ENCODE data around the gene CYB5B. TPM values are rescaled to one million over a fixed set of nuclear protein-coding genes. Genes with fewer than 3 reads are reported as not detected.

CYB5B gene, protein sequence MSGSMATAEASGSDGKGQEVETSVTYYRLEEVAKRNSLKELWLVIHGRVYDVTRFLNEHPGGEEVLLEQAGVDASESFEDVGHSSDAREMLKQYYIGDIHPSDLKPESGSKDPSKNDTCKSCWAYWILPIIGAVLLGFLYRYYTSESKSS
- total RNA-seq, result 100 to 1,000 TPM; 160 to 172 TPM

- peak within 1 kb of the TSS; percentile 95 for H3K4me3 Mint-ChIP-seq
- intact Hi-C loops (cut with micrococcal nuclease), result loop anchor here (1.0 kb wide), 6 partner anchors 8 to 330 kb away; partner anchors contain the start of gene NOB1
Measured at GRCh38 chr16:69424053-69424934, at the start of gene CYB5B. CYB5B (plus strand) TSS chr16:69424619; CDS start chr16:69424684, 65 bp downstream.

GRCh38 chr16:69376393-69377059 lies 47.9 kb upstream of the CYB5B start:
- intact Hi-C loops (cut with micrococcal nuclease), result no loop called here
- no peaks in the 10 kb centered on the region for H3K9me3 Mint-ChIP-seq
- DNase-seq, result no peak
- CTCF ChIA-PET, result no interaction called here
- no peaks in the 10 kb centered on the region for H3K27me3 Mint-ChIP-seq (ENCODE audit: low read depth)
- H3K4me1 Mint-ChIP-seq (ENCODE audit: low read depth), result peaks cover 35% of the 10 kb centered on the region
- peaks cover 37% of the 10 kb centered on the region for H3K36me3 Mint-ChIP-seq (ENCODE audit: low read depth)
- H3K27ac Mint-ChIP-seq, result no peak overlapping the region
- H3K4me3 Mint-ChIP-seq, result no peak overlapping the region

More at GRCh38 chr16:69424053-69424934, at the start of gene CYB5B:
- H3K27me3 Mint-ChIP-seq (ENCODE audit: low read depth), result no peaks in the 10 kb centered on the region
- peaks cover 29% of the 10 kb centered on the region for H3K36me3 Mint-ChIP-seq (ENCODE audit: low read depth)
- CTCF ChIA-PET, result no interaction called here
- peaks cover 7% of the 10 kb centered on the region for H3K9me3 Mint-ChIP-seq
- H3K4me1 Mint-ChIP-seq (ENCODE audit: low read depth), result peaks cover 40% of the 10 kb centered on the region
- peak; percentile 99 for DNase-seq
- H3K27ac Mint-ChIP-seq, result peak within 1 kb of the TSS; percentile 93

DNA sequence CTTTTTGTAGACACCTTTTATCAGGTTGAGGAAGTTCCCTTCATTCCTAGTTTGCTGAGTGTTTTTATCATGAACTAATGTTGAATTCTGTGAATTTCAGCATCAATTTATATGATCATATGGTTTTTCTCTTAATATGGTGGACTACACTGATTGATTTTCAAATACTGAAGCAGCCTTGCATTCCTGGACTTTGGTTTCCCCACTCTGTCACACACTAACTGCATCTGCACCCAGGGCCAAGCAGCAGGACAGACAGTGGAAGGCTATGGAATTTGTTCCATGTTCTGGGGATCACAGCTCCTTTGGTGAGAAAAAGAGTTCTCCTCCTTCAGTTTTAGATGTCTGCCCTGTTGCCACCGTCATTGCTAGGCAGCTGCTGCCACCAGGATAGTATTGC lies 46.4 kb upstream of the CYB5B start:
- CTCF ChIA-PET, result interaction anchor here (0.7 to 1.0 kb wide), 2 partner anchors 15 to 268 kb away, joined by 3 to 5 read pairs; no protein-coding TSS in a partner anchor
- Mint-ChIP-seq H3K36me3 (ENCODE audit: low read depth) (peaks cover 44% of the 10 kb centered on the region), H3K27me3 (ENCODE audit: low read depth) (no peaks in the 10 kb centered on the region), H3K9me3 (no peaks in the 10 kb centered on the region), H3K27ac (peak overlapping the region; percentile 80), H3K4me3 (no peak overlapping the region), H3K4me1 (ENCODE audit: low read depth) (peaks cover 45% of the 10 kb centered on the region)
- DNase-seq, result no peak
- intact Hi-C loops (cut with micrococcal nuclease), result no loop called here

DNA sequence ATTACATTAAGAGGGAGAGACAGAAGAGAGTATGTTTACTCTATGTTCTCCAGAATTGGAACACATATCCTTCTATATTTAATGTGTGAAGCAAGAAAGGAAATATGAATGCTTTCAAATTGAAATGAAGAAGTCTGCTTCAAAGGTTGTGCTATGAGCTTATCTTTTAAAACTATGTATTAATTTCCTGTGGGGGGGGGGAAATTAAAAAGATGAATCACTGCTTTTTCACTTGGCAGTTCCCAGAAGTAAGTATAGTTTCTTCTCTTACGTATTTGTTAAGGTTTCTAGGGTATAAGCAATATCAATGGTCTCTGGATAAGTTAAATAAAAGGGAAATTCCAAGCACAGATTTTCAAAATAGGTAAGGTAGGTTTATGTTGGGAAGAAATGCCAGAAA lies 45.7 kb upstream of the CYB5B start:
- Mint-ChIP-seq H3K9me3 (no peaks in the 10 kb centered on the region), H3K4me3 (no peak overlapping the region), H3K27me3 (ENCODE audit: low read depth) (no peaks in the 10 kb centered on the region), H3K27ac (peak overlapping the region; percentile 80), H3K36me3 (ENCODE audit: low read depth) (peaks cover 47% of the 10 kb centered on the region), H3K4me1 (ENCODE audit: low read depth) (peaks cover 49% of the 10 kb centered on the region)
- intact Hi-C loops (cut with micrococcal nuclease), result no loop called here
- no peak for DNase-seq
- CTCF ChIA-PET, result interaction anchor here (0.5 to 2.0 kb wide), 5 partner anchors 15 to 269 kb away, joined by 3 to 5 read pairs (median 3); partner anchors contain the start of genes COG8 and NIP7

GRCh38 chr16:69381231-69381630 lies 43.2 kb upstream of the CYB5B start:
- intact Hi-C loops (cut with micrococcal nuclease), result loop anchor here (10.0 kb wide), 1 partner anchor 216 kb away; no protein-coding TSS in a partner anchor
- H3K36me3 Mint-ChIP-seq (ENCODE audit: low read depth), result peaks cover 55% of the 10 kb centered on the region
- H3K9me3 Mint-ChIP-seq, result no peaks in the 10 kb centered on the region

DNA sequence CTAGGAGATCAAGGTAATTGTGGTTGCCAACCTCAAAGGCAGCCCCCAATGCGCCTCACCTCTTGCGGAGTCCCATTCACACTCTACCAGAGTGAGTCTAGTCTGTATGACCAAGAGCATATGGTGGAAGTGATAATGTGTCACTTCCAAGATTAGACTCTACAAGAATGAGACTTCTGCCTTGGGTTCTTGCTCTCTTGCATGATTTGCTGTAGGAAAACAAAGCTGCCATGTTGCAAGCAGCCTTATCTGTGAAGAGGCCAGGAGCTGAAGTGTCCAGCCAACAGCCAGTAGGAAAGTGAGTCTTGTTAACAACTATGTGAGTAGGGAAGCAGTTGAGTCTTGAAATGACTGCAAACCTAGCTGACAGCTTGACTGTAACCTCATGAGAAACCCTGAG lies 42.0 kb upstream of the CYB5B start:
- Mint-ChIP-seq H3K27me3 (ENCODE audit: low read depth) (no peaks in the 10 kb centered on the region), H3K4me1 (ENCODE audit: low read depth) (peaks cover 61% of the 10 kb centered on the region), H3K4me3 (no peak overlapping the region), H3K9me3 (no peaks in the 10 kb centered on the region), H3K36me3 (ENCODE audit: low read depth) (peaks cover 49% of the 10 kb centered on the region), H3K27ac (peak overlapping the region; percentile 59)
- intact Hi-C loops (cut with micrococcal nuclease), result loop anchor here (10.0 kb wide), 1 partner anchor 218 kb away; no protein-coding TSS in a partner anchor
- CTCF ChIA-PET, result interaction anchor here (1.1 kb wide), 1 partner anchor 14 kb away, joined by 3 read pairs; no protein-coding TSS in a partner anchor
- no peak for DNase-seq

More at GRCh38 chr16:69381231-69381630, 43.2 kb upstream of the CYB5B start:
- Mint-ChIP-seq H3K4me3 (no peak overlapping the region), H3K27ac (peak overlapping the region; percentile 65), H3K27me3 (ENCODE audit: low read depth) (no peaks in the 10 kb centered on the region), H3K4me1 (ENCODE audit: low read depth) (peaks cover 61% of the 10 kb centered on the region)
- CTCF ChIA-PET, result interaction anchor here (1.2 kb wide), 1 partner anchor 16 kb away, joined by 3 read pairs; no protein-coding TSS in a partner anchor
- DNase-seq, result no peak

DNA sequence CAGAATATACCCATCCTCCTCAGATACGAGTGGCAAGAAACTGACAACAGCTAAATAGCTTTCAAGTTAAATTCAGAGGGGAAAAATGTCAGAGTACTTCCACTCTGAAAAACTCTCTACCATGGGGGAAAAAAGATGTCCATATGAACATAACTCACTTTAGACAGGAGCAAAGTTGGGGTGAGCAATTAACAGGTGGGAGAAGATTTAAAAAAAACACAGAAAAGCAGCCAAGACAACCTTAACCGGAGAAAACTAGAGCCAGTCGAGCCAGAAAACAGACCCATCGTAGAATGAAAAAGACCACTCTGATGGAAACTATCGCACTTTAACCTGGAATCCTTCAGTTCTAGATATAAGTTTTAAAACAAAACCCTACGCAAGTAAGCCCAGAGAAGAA lies 39.4 kb upstream of the CYB5B start:
- Mint-ChIP-seq H3K27me3 (ENCODE audit: low read depth) (no peaks in the 10 kb centered on the region), H3K27ac (peak overlapping the region; percentile 97), H3K36me3 (ENCODE audit: low read depth) (peaks cover 36% of the 10 kb centered on the region), H3K4me1 (ENCODE audit: low read depth) (peaks cover 38% of the 10 kb centered on the region), H3K9me3 (no peaks in the 10 kb centered on the region), H3K4me3 (peak overlapping the region; percentile 97)
- intact Hi-C loops (cut with micrococcal nuclease), result loop anchor here (1.0 to 10.0 kb wide), 4 partner anchors 39 to 220 kb away; partner anchors contain the start of genes CYB5B and VPS4A
- no peak for DNase-seq
- CTCF ChIA-PET, result interaction anchor here (1.4 to 1.9 kb wide), 2 partner anchors 15 to 369 kb away, joined by 3 to 6 read pairs; partner anchors contain the start of gene NOB1

- CTCF ChIA-PET, result interaction anchor here (2.4 kb wide), 1 partner anchor 10 kb away, joined by 15 read pairs; no protein-coding TSS in a partner anchor
- intact Hi-C loops (cut with micrococcal nuclease), result loop anchor here (1.0 to 10.0 kb wide), 3 partner anchors 47 to 368 kb away; partner anchors contain the start of genes COG8, NIP7 and NOB1
- no peak for DNase-seq
- Mint-ChIP-seq H3K27me3 (ENCODE audit: low read depth) (no peaks in the 10 kb centered on the region), H3K4me3 (peak overlapping the region; percentile 97), H3K4me1 (ENCODE audit: low read depth) (peaks cover 29% of the 10 kb centered on the region), H3K36me3 (ENCODE audit: low read depth) (peaks cover 26% of the 10 kb centered on the region), H3K27ac (peak overlapping the region; percentile 92), H3K9me3 (no peaks in the 10 kb centered on the region)
Measured at GRCh38 chr16:69386596-69386995, 37.8 kb upstream of the CYB5B start.

GRCh38 chr16:69393898-69394849 lies 30.2 kb upstream of the CYB5B start:
- intact Hi-C loops (cut with micrococcal nuclease), result no loop called here
- Mint-ChIP-seq H3K27me3 (ENCODE audit: low read depth) (peaks cover 3% of the 10 kb centered on the region), H3K27ac (no peak overlapping the region), H3K4me1 (ENCODE audit: low read depth) (peaks cover 17% of the 10 kb centered on the region), H3K36me3 (ENCODE audit: low read depth) (no peaks in the 10 kb centered on the region), H3K4me3 (no peak overlapping the region), H3K9me3 (no peaks in the 10 kb centered on the region)
- CTCF ChIA-PET, result interaction anchor here (0.6 to 2.2 kb wide), 10 partner anchors 9 to 361 kb away, joined by 3 to 12 read pairs (median 4); partner anchors contain the start of gene NOB1
- no peak for DNase-seq

GRCh38 chr16:69395859-69396186 lies 28.6 kb upstream of the CYB5B start:
- H3K36me3 Mint-ChIP-seq (ENCODE audit: low read depth), result no peaks in the 10 kb centered on the region
- no peaks in the 10 kb centered on the region for H3K9me3 Mint-ChIP-seq
- no peak overlapping the region for H3K4me3 Mint-ChIP-seq
- H3K4me1 Mint-ChIP-seq (ENCODE audit: low read depth), result peaks cover 20% of the 10 kb centered on the region
- intact Hi-C loops (cut with micrococcal nuclease), result loop anchor here (1.0 to 5.0 kb wide), 8 partner anchors 28 to 535 kb away; partner anchors contain the start of genes CYB5B and NOB1
- no peak for DNase-seq
- peak overlapping the region; percentile 62 for H3K27ac Mint-ChIP-seq
- CTCF ChIA-PET, result interaction anchor here (0.7 to 2.3 kb wide), 25 partner anchors 8 to 367 kb away, joined by 3 to 18 read pairs (median 4); partner anchors contain the start of gene NOB1
- peaks cover 4% of the 10 kb centered on the region for H3K27me3 Mint-ChIP-seq (ENCODE audit: low read depth)

Measured in activated naive CD4-positive, alpha-beta T cell treated with anti-CD3 and anti-CD28 coated beads for 36 hours (primary cell).